ENCODE results near the gene NUP85. TPM values are rescaled to one million over a fixed set of nuclear protein-coding genes. Genes with fewer than 3 reads are reported as not detected.

The NUP85 gene
- polyA plus RNA-seq, 1 experiment = 31.5 TPM

DNA sequence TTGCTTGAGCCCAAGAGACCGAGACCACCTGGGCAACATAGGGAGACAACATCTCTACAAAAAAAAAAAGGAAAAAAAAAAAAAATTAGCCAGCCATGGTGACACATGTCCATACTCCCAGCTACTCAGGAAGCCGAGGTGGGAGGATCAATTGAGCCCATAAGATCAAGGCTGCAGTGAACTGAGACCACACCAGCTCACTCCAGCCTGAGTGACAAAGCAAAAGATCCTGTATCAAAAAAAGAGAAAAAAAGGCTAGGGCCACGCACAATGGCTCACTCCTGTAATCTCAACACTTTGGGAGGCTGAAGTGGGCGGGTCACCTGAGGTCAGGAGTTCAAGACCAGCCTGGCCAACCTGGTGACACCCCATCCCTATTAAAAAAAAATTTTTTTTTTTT lies 36.5 kb upstream of the NUP85 start:
- ChIA-PET POLR2A (interaction anchor here (0.6 to 0.7 kb wide), 3 partner anchors 35 to 56 kb away, joined by 5 to 8 read pairs (median 6); no protein-coding TSS in a partner anchor), CTCF (interaction anchor here (0.6 to 6.2 kb wide), 3 partner anchors 17 to 54 kb away, joined by 3 to 72 read pairs (median 8); no protein-coding TSS in a partner anchor)
- Histone ChIP-seq H3K4me3 (ENCODE audit: low read depth, low read length) (no peak overlapping the region), H3K27ac (ENCODE audit: low read depth, low read length) (no peak overlapping the region), H3K27me3 (ENCODE audit: control insufficient read depth, insufficient read depth, low read length) (no peaks in the 10 kb centered on the region), H3K9me3 (ENCODE audit: control insufficient read depth, insufficient read depth, low read length) (no peaks in the 10 kb centered on the region)
- no peak for DNase-seq (ENCODE audit: low read depth, low spot score)
- TF ChIP-seq CTCF (IDR thresholded peaks at IDR 0.05; ENCODE audit: low read depth, low read length) = no peak

DNA sequence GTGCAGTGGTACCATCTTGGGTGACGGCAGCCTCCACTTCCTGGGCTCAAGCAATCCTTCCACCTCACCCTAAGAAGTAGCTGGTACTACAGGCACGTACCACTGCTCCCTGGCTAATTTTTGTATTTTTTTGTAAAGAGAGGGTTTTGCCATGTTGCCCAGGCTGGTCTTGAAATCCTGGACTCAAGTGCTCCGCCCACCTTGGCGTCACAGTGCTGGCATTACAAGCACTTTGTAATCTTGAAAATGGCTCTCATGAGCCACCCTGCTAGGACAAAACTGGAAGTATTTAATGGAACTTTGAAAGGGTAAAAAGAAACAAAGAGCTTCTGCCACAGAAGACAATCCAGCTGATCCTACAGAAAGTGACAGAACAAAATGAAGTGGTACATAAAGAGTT lies 32.0 kb upstream of the NUP85 start:
- Histone ChIP-seq H3K4me3 (ENCODE audit: low read depth, low read length) (no peak overlapping the region), H3K9me3 (ENCODE audit: control insufficient read depth, insufficient read depth, low read length) (no peaks in the 10 kb centered on the region), H3K27ac (ENCODE audit: low read depth, low read length) (no peak overlapping the region), H3K27me3 (ENCODE audit: control insufficient read depth, insufficient read depth, low read length) (no peaks in the 10 kb centered on the region)
- no peak for DNase-seq (ENCODE audit: low read depth, low spot score)
- CTCF ChIA-PET = interaction anchor here (0.7 to 3.0 kb wide), 5 partner anchors 28 to 114 kb away, joined by 3 to 32 read pairs (median 4); partner anchors contain the start of gene NT5C
- TF ChIP-seq CTCF (IDR thresholded peaks at IDR 0.05; ENCODE audit: low read depth, low read length) = no peak
- POLR2A ChIA-PET = interaction anchor here (0.7 kb wide), 1 partner anchor 30 kb away, joined by 4 read pairs; no protein-coding TSS in a partner anchor

DNA sequence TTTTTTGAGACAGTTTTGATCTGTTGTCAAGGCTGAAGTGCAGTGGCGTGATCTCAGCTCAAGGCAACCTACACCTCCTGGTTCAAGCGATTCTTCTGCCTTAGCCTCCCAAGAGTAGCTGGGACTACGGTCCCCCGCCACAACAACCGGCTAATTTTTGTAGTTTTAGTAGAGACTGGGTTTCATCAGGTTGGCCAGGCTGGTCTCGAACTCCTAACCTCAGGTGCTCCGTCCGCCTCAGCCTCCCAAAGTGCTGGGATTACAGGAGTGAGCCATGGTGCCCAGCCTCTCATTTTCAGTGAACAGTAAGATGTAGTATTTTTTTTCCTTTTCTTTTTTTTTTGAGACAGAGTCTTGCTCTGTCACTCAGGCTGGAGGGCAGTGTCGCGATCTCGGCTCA lies 30.5 kb upstream of the NUP85 start:
- ChIA-PET CTCF (interaction anchor here (0.8 to 2.4 kb wide), 2 partner anchors 61 to 101 kb away, joined by 3 to 16 read pairs; no protein-coding TSS in a partner anchor), POLR2A (no interaction called here)
- H3K4me3 ChIP-seq (ENCODE audit: low read depth, low read length) = no peak overlapping the region
- H3K27me3 ChIP-seq (ENCODE audit: control insufficient read depth, insufficient read depth, low read length) = no peaks in the 10 kb centered on the region
- TF ChIP-seq CTCF (IDR thresholded peaks at IDR 0.05; ENCODE audit: low read depth, low read length) = no peak
- H3K9me3 ChIP-seq (ENCODE audit: control insufficient read depth, insufficient read depth, low read length) = no peaks in the 10 kb centered on the region
- DNase-seq (ENCODE audit: low read depth, low spot score) = no peak
- no peak overlapping the region for H3K27ac ChIP-seq (ENCODE audit: low read depth, low read length)

- no peak overlapping the region for H3K4me3 ChIP-seq (ENCODE audit: low read depth, low read length)
- TF ChIP-seq CTCF (IDR thresholded peaks at IDR 0.05; ENCODE audit: low read depth, low read length) = no peak
- POLR2A ChIA-PET = interaction anchor here (0.7 kb wide), 1 partner anchor 64 kb away, joined by 4 read pairs; no protein-coding TSS in a partner anchor
- no peaks in the 10 kb centered on the region for H3K27me3 ChIP-seq (ENCODE audit: control insufficient read depth, insufficient read depth, low read length)
- DNase-seq (ENCODE audit: low read depth, low spot score) = no peak
- H3K27ac ChIP-seq (ENCODE audit: low read depth, low read length) = no peak overlapping the region
- H3K9me3 ChIP-seq (ENCODE audit: control insufficient read depth, insufficient read depth, low read length) = no peaks in the 10 kb centered on the region
- CTCF ChIA-PET = interaction anchor here (0.7 to 1.8 kb wide), 3 partner anchors 25 to 62 kb away, joined by 3 to 6 read pairs (median 4); partner anchors contain the start of gene NT5C
These were observed 28.9 kb upstream of the NUP85 start for GRCh38 chr17:75176625-75177024.

DNA sequence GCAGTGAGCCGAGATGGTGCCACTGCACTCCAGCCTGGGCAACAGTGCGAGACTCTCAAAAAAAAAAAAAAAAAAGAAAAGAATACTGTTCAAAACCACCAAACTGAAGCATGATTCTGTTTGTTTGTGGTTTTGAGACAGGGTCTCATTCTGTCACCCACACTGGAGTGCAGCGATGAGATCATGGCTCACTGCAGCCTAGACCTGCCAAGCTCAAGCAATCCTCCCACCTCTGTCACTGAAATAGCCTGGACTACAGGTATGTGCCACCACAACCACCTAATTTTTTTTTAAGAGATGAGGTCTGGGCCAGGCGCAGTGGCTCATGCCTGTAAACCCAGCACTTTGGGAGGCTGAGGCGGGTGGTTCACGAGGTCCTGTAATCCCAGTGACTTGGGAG lies 27.0 kb upstream of the NUP85 start:
- ChIA-PET CTCF (no interaction called here), POLR2A (no interaction called here)
- DNase-seq (ENCODE audit: low read depth, low spot score) = no peak

More for the DNA sequence above, 27.0 kb upstream of the NUP85 start:
- H3K9me3 ChIP-seq (ENCODE audit: control insufficient read depth, insufficient read depth, low read length) = no peaks in the 10 kb centered on the region; the same call in 1 of the 2 replicates
- H3K4me3 ChIP-seq (ENCODE audit: low read depth, low read length) = no peak overlapping the region
- H3K27ac ChIP-seq (ENCODE audit: low read depth, low read length) = no peak overlapping the region
- TF ChIP-seq CTCF (IDR thresholded peaks at IDR 0.05; ENCODE audit: low read depth, low read length) = no peak
- H3K27me3 ChIP-seq (ENCODE audit: control insufficient read depth, insufficient read depth, low read length) = no peaks in the 10 kb centered on the region

Data from AG04450 (cell line).